Activated T-helper 9 cell treated with anti-CD3 and anti-CD28 coated beads, Interleukin-2, amount 50 U/mL, for 16 hours (primary cell): ENCODE data around the gene KBTBD13.
"Not testable (repeated sequence)": the region's sequence is repeated elsewhere in the genome, so short reads cannot be mapped to it uniquely, and the experiment has no call there.

ENCODE experiments used
- DNase-seq: peaks from one replicate; pipeline ENCODE4 v3.0.0-alpha.2; 2020; ENCODE audit warnings: low read depth

KBTBD13 gene

GRCh38 chr15:65076486-65077290, at the start of gene KBTBD13:
Gene KBTBD13 (plus strand): TSS chr15:65076746. CDS start chr15:65076816, 70 bp downstream.
- DNase-seq, result no peak

GRCh38 chr15:65026756-65027155, 49.8 kb upstream of the KBTBD13 start:
- DNase-seq, result no peak

DNA sequence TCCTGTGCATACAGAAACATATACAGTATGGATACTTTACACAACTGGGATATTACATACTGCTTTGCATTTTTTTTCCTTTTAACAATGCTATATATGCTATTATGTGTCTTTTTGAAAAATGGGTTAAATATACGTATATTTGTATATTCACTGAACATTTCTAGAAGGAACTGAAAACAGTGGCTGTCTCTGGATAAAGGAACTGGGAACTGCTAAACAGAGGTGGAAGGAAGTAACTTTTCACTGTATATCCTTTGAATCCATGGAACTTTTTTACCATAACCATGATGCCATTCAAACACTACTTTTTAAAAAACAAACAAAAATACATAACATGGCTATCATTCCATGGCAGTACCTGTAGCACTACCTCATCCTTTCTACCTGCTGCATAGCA, 49.0 kb upstream of the KBTBD13 start:
- DNase-seq, result no peak

DNA sequence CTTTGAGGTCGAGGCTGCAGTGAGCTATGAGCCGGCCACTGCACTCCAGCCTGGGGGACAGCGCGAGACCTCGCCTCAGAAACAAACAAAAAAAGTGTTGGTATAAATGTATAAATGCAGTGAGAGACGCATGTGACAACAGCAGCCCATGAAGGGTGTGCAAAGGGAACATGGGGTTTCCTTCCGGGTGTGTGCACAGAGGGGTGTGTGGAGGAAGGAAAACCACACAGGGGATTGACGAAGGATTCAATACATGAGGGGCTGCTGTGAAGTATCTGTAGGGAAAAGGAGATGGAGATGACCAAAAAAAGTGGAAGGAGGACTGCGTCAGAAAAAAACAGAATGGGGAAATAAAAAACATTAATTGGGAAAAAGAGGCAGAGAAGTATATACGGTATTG, 48.2 kb upstream of the KBTBD13 start:
- DNase-seq, result no peak

DNA sequence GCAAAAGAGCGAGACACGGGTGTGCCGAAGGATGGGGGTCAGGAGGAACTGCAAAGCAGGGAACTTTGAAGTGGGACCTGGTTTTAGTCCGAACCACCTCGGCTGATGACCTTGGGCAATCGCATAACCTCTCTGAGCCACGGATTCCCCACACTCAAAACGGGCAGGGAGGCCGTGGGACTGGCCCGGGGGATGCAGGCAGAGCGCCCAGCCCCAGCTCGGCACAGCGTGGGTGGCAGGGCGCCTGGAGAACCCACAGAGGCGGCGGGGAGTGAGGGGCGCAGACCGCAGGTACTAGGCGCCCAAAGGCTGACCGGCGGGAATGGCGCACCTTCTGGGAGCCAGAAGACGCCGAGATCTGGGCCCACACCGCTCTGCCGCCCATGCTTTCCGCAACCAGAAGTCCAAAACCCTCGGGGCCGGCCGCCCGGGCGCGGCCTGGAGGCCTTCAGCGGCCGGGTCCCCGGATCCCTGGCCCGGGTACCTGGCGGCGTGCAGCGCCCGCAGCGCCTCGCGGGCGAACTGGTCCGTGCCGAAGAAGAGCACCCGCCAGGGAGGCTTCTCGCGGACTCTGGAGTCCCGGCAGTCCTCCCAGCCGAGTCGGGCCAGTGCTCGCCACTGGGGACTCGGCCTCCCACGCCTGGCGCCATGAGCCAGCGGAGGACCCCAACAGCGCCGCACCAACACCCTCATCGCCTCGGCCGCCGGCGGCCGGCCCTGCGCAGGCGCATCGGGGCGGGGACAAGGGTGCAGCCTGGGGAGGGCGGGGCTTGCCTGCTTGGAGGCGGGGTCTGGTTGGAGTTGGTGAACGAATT, 47.4 kb upstream of the KBTBD13 start, which contains the start of gene MTFMT:
Gene MTFMT, minus strand, starts transcription at position 719 of the 815 bp plus-strand sequence. Its CDS starts 26 bp downstream, at position 693.
- peak; percentile 88 for DNase-seq

GRCh38 chr15:65029736-65030208, 46.8 kb upstream of the KBTBD13 start:
- no peak for DNase-seq

- DNase-seq, result peak; percentile 13
These were observed 43.6 kb upstream of the KBTBD13 start for GRCh38 chr15:65032801-65033537.

DNA sequence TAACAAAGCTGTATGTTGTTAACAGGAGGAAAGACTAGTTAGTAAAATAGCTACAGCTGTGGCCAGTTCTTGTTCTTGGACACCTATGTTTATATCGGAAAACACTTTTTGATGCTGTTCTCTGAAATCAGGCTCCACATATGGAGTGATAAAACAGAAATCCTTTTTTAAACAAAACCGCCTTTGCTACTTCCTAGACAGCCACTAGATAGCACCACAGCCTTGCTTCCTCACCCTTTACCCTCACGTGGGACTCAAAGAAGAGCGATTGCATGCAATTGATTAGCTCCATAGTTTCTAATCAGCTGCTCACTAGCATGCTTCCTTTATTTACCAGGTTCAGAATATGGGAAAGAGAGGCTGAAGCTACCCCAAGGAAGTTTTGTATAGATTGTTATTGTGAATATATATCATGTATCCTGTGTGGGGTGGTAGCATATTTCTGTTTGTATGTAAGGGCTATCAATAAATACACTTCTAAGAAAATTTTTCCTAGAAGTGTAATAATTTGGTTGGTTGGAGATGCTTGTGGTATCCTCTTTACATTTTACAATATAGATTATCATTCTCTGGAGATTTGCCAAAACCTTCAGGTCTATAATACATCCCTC, 42.8 kb upstream of the KBTBD13 start:
- DNase-seq, result no peak

DNA sequence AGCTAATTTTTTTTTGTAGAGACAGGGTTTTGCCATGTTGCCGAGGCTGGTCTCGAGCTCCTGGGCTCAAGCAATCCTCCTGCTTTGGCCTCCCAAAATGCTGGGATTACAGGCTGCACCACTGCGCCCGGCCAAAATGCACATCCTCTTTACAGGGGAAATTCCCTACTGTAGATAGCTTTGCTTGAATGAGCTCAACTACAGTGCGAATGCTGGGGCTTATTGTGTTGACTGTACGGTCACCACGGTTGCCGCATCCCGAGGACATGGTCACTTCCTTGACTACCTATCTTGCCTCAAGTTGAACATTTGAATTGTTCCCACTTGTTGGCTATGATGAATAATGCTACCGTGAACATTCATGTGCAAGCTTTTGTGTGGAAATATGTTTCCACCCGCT, 41.8 kb upstream of the KBTBD13 start:
- no peak for DNase-seq

- DNase-seq, result no peak
These were observed 39.2 kb upstream of the KBTBD13 start for GRCh38 chr15:65037309-65037708.

GRCh38 chr15:65038428-65038827, 38.1 kb upstream of the KBTBD13 start:
- DNase-seq, result no peak

DNA sequence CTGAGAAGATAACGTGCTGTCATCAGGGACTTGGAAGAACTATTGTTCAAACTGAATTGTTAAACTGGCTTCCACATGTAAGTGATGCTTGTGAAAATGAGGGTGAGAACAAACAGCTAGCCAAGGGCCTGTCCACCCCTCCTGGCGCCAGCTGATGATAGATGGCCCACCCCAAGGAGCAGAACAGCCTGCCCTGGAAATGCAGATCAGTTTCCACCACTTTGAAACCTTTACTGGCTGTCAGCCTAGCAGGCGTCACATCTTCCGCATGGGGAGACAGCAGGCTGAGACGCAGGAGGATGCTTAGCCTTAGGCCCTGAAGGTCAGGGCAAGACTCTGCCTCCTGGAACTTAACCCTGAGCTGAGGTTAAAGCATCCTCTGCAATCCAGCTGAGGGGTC, 37.7 kb upstream of the KBTBD13 start:
- no peak for DNase-seq

DNA sequence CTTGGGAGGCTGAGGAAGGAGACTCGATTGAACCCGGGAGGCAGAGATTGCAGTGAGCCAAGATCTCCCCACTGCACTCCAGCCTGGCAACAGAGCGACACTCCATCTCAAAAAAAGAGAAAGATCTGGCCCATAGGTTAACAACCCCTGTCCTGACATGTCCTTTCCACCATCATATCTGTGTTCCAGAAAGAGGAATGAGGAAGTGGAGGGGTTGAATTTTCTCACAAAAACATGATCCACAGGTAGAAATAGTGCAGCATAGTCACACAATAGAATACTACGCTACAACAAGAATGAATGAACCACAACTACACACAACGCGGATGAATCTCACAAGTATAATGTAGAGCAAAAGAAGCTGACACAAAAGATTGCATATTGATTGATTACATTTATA, 36.1 kb upstream of the KBTBD13 start:
- DNase-seq, result no peak

DNA sequence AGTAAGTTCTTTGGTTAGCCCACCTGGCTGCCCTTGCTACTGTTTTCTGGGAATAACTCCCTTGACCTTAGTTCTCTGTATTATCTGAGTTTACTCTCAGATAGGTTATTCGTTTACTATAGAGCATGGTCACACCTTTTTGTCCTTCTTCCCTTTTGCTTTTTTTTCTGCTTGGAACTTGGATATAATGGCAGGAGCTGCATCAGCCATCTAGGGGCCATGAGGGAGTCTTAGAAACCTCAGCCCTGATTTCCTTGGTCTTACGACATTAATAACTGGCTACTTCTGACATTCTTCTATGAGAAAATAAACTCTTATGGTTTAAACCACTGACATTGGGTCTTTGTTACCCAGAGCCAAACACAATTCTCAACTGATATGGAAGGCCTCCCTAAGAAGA, 34.8 kb upstream of the KBTBD13 start:
- DNase-seq, result no peak

DNA sequence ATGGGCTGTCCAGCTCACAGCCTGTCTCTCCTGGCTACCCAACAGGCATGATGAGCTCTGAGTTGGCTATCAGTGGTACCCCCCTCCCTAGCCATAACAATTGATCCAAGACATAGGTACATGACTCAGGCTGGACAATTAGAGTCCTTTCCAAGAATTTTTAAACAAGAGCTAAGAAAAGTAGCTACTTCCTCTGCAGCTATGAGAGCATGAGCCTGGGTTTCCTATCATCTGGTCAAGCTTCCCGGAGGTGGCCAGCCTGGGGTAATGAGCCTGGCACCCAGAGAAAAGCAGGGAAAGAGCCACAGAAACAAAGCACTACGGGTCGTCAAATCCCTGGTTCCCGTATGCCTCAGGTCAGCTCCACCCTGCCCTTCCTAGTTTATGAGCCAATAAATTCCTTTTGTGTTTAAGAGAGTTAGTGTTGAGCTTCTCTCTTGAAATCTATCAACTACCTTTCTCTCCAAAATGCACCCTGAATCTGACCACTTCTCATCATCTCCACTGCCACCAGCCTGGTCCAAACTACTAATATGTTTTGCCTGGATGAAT, 33.7 kb upstream of the KBTBD13 start:
- no peak for DNase-seq

GRCh38 chr15:65044218-65044617, 32.3 kb upstream of the KBTBD13 start:
- DNase-seq, result not testable (repeated sequence)

- DNase-seq, result no peak
These were observed 31.6 kb upstream of the KBTBD13 start, which contains the start of gene SLC51B for GRCh38 chr15:65044724-65045481. Gene SLC51B (plus strand): TSS chr15:65045387. CDS start chr15:65050005, 4,618 bp downstream.

- no peak for DNase-seq
These were observed 28.3 kb upstream of the KBTBD13 start for GRCh38 chr15:65048241-65048640.

GRCh38 chr15:65049418-65049840, 27.1 kb upstream of the KBTBD13 start:
- peak; percentile 81 for DNase-seq

DNA sequence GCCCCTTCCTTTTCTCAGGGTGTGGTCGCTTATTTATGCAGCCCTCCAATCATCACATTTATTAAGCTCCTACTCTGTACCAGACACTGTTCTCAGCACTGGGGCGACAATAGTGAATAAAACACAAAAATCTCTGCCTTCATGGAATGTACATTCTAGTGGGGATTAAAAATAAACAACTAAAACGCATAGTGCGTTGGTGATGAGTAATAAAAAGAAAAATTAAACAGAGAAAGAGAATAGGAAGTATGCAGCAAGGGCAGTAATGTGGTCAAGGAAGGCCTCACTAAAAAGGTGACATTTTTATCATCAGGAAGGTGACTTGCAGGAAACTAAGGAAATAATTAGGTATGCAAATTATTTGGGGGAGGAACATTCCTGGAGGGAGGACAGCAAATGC, 26.3 kb upstream of the KBTBD13 start:
- no peak for DNase-seq

DNA sequence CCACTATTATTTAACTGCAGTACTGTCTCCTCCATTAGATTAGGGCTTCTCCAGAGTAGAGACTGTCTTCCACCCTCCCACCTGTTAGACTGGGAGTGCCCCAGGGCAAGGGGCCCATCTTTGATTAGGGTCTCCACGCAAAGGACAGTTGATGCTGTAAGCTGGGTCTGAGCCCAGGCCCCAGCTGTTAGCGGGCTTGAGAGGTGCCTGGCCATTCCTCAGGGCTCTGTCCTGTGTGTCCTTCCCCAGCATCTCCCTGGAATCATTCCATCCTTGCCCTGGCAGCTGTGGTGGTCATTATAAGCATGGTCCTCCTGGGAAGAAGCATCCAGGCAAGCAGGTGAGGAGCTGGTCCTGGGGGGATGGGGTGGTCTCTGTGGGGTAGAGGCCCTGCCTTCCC, 25.3 kb upstream of the KBTBD13 start:
- no peak for DNase-seq
